NB4 (cell line): ENCODE results near the gene CFD.

Source experiments
- DNase-seq: peaks from one replicate; pipeline ENCODE4 v3.0.0; 2010; ENCODE audit warnings: low read depth
- H3K4me3 ChIP-seq: one replicate; pipeline ENCODE4 v1.5.1; 2011; ENCODE audit warnings: mild to moderate bottlenecking, low read depth, low read length, moderate library complexity
- MYC ChIP-seq: IDR thresholded peaks from 2 replicates; pipeline ENCODE4 v1.6.1; 2011; ENCODE audit warnings: low read depth, low read length
- POLR2A ChIP-seq: IDR thresholded peaks from 2 replicates; pipeline ENCODE4 v1.6.1; 2011; ENCODE audit warnings: mild to moderate bottlenecking; ENCODE audit not compliant: insufficient read length; ENCODE audit errors: extremely low read depth
- TF ChIP-seq, protein P1 (sequence below): IDR thresholded peaks from 2 replicates; pipeline ENCODE4 v1.6.1; 2011; ENCODE audit warnings: low read depth, low read length
- TF ChIP-seq, protein P2 (sequence below): IDR thresholded peaks from one replicate; pipeline ENCODE4 v1.5.1; 2012; ENCODE audit warnings: low read depth, low read length

Gene CFD

DNA sequence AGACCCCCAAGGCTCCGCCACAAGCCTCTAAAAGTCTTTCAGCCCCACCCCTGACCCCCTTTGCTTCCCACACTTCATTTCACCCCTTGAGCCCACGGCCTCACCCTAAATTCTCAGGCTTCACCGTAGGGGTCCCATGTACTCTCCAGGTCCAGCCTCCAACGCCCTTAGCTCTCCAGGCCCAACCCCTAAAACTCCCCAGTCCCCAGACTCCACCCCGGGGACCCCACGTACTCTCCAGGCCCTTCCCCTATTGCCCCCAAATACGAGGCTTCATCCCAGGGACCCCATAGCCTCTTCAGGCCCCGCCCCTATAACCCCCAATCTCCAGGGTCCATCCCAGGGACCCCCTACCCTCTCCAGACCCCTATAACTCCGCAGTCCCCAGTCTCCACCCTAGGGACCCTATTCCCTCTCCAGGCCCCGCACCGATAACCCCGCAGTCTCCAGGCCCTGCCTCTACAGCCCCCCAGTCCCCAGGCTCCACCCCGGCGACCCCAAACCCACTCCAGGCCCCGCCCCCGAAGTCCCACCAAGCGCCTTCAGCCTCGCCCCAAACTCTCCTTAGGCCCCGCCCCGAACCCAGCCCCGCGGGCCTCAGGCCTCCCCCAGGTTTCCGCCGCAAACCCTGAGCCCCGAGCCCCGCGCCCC, 32.9 kb downstream of the CFD start:
- peak overlapping the region; percentile 62 for H3K4me3 ChIP-seq
- no peak for DNase-seq
- TF ChIP-seq POLR2A = no peak
- no peak for TF ChIP-seq MYC
- TF ChIP-seq, protein P1, sequence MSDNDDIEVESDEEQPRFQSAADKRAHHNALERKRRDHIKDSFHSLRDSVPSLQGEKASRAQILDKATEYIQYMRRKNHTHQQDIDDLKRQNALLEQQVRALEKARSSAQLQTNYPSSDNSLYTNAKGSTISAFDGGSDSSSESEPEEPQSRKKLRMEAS = no peak
- TF ChIP-seq, protein P2, sequence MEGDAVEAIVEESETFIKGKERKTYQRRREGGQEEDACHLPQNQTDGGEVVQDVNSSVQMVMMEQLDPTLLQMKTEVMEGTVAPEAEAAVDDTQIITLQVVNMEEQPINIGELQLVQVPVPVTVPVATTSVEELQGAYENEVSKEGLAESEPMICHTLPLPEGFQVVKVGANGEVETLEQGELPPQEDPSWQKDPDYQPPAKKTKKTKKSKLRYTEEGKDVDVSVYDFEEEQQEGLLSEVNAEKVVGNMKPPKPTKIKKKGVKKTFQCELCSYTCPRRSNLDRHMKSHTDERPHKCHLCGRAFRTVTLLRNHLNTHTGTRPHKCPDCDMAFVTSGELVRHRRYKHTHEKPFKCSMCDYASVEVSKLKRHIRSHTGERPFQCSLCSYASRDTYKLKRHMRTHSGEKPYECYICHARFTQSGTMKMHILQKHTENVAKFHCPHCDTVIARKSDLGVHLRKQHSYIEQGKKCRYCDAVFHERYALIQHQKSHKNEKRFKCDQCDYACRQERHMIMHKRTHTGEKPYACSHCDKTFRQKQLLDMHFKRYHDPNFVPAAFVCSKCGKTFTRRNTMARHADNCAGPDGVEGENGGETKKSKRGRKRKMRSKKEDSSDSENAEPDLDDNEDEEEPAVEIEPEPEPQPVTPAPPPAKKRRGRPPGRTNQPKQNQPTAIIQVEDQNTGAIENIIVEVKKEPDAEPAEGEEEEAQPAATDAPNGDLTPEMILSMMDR = no peak

DNA sequence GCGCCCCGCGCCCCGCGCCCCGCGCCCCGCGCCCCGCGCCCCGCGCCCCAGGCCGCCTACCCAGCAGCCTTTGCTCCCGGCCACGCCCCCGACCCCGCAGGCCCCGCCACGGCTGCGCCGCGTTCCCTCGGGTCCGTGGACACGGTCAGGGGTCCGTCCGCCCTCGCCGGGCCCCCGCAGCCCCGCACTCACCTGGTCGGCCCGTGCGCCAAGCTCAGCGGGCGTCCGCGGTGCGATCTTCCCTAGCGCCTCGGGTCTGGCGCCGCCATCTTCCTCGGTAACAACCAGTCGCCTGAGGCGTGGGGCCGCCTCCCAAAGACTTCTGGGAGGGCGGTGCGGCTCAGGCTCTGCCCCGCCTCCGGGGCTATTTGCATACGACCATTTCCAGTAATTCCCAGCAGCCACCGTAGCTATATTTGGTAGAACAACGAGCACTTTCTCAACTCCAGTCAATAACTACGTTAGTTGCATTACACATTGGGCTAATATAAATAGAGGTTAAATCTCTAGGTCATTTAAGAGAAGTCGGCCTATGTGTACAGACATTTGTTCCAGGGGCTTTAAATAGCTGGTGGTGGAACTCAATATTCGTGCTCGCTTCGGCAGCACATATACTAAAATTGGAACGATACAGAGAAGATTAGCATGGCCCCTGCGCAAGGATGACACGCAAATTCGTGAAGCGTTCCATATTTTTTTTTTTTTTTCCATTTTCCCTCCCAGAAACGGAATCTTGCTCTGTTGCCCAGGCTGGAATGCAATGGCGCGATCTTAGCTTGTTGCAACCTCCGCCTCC, 33.6 kb downstream of the CFD start, which contains the start of the genes MED16 and RNU6-9:
TSS of gene MED16 (minus strand) at position 294 of the 796 bp plus-strand sequence. CDS start 2,056 bp downstream, outside the sequence.
TSS of gene RNU6-9 (plus strand) at position 591 of the 796 bp plus-strand sequence.
- H3K4me3 ChIP-seq = peak within 1 kb of the TSS; percentile 62
- DNase-seq = peak; percentile 88

DNA sequence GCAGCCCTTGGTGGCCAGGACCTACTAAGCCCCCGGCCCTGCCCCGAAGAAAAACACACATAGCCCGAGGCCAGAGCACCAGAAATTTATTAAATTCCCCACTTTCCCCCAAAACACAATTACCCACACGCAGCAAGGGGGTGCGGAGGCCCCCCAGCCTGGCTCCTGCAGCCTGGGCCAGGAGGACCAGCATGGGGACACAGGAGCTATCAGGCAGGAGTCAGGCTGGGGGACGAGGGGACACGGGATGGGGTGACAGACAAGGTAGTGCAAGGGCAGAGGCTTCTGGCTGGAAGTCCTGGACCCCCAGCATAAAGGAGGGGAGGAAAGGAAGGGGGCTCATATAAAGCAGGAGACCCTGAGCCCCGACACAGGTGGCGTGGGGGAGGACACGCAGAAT, 37.0 kb downstream of the CFD start:
- no peak overlapping the region for H3K4me3 ChIP-seq
- DNase-seq = no peak
- TF ChIP-seq POLR2A = no peak
- TF ChIP-seq, protein P2 = no peak
- no peak for TF ChIP-seq MYC
- TF ChIP-seq, protein P1 = no peak

More for the DNA sequence above, 33.6 kb downstream of the CFD start, which contains the start of the genes MED16 and RNU6-9:
- TF ChIP-seq POLR2A = peak; percentile 40
- no peak for TF ChIP-seq MYC
- TF ChIP-seq, protein P1 = no peak

DNA sequence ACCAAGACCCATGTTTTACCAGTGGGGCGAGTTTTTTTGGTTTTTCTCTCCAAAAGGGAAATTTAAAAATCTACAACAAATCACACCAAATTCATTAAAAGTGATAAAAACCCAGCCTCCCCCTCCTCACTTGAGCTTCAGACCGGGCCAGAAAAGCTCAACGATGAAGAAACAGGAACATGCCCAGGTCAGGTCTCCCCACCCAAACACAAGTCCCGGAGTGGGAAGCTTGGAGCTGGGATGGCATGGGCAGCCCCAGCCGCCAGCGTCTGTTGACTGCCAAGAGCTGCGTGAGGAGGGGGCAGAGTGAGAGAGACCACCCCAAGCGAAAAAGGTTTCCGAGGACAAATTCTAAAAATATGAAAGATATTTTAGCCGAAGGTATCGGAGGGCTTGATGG, 37.5 kb downstream of the CFD start:
- no peak overlapping the region for H3K4me3 ChIP-seq
- TF ChIP-seq POLR2A (no peak), MYC (no peak)
- TF ChIP-seq, protein P1 = no peak
- TF ChIP-seq, protein P2 = no peak
- no peak for DNase-seq

DNA sequence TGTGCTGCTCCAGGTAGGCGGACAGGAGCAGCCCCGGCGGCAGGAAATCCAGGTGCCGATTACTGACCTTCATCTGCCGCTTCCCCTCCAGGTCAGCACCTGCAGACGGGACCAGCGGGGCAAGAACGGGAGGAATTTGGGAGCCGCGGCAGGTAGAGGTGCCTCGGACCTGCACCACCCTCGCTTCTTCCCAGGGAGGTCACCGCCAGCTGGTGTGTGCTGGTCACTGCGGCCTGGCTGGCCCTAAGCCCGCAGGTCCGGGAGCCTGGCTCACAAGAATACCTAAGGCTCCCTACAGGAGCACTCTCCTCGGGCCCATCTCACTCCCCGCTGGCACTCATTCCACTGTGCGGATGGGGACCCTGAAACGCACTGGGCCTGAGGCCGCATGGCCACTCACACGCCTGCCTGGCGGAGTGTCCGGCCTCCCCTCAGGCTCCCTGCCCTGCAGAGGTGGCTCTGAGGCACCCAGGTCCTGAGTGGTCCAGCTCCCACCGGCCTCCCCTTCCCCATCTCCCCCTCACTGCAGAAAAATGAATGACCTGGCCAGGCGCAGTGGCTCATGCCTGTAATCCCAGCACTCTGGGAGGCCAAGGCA, 38.1 kb downstream of the CFD start:
- no peak for DNase-seq
- TF ChIP-seq, protein P1 = no peak
- TF ChIP-seq POLR2A (no peak), MYC (no peak)
- TF ChIP-seq, protein P2 = no peak
- no peak overlapping the region for H3K4me3 ChIP-seq

DNA sequence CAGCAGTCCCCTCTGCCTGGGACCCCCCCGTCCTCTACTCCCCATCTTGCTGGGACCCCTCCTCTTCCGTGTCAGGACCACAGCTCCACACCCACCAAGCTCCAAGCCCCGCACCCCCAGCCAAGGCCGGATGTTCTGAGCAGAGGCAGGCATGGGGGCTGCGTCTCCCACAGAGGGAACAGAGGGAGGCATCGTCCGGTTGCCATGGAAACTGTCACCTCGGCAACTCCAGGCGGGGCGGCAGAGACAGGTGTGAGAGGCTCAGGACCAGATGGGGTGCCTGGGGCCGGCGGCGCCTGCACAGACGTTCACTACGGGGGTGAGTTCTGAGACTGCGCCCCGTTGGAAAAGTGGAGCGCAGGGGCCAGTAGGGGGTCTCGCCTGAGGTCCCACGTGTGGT, 39.2 kb downstream of the CFD start:
- no peak overlapping the region for H3K4me3 ChIP-seq
- DNase-seq = no peak
- TF ChIP-seq, protein P2 = no peak
- no peak for TF ChIP-seq POLR2A
- no peak for TF ChIP-seq MYC
- TF ChIP-seq, protein P1 = no peak
